ENCODE measurements around the gene FNDC3B.
"Not testable (repeated sequence)": the region's sequence is repeated elsewhere in the genome, so short reads cannot be mapped to it uniquely, and the experiment has no call there.

The FNDC3B gene

DNA sequence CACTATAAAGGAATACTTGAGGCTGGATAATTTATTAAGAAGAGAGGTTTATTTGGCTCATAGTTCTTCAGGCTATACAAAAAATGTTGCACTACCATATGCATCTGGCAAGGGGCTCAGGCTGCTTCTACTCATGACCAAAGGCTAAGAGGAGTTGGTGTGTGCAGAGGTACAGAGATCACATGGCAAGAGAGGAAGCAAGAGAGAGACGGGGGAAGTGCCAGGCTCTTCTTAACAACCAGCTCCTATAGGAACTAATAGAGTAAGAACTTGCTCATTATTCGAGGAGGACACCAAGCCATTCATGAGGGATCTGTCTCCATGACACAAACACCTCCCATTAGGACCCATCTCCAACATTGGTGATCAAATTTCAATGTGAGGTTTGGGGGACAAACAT lies 6.0 kb upstream of the FNDC3B start:
- DNase-seq, result no peak

DNA sequence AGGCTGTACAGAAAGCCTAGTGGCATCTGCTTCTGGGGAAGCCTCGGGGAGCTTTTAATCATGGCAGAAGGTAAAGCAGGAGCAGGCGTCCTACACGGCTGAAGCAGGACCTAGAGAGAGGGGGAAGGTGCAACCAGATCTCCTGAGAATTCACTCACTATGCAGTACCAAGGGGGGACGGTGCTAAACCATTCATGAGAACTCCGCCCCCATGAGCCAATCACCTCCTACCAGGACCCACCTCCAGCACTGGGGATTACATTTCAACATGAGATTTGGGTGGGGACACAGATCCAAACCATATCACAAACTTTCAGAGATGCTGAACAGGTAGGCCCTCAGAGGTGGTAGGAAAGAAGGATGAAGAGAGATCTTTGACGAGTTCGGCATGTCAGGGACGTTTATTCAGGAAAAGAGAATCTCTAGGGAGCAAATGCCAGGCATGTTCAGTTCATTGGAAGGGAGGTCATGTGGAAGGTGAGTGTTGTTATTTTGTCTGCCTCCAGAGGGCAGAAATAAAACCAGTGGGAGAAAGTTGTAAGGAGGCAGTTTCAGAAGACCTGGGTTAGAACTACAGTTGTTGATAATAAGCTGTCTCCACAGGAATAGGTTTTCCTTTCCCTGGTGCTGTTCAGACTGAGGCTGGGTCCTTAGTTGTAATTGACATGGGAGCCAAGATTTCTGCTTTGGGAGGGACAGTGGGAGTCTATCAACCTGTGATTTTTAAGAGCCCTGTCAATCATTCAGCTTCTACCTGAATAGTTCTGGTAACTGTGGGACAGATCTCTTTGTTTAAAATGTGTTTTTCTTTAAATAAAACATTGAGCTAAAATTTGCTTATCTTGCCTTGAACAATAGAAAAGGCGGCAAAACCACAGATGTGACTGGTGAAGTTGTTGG lies 4.3 kb upstream of the FNDC3B start:
- peak; percentile 30 for DNase-seq

DNA sequence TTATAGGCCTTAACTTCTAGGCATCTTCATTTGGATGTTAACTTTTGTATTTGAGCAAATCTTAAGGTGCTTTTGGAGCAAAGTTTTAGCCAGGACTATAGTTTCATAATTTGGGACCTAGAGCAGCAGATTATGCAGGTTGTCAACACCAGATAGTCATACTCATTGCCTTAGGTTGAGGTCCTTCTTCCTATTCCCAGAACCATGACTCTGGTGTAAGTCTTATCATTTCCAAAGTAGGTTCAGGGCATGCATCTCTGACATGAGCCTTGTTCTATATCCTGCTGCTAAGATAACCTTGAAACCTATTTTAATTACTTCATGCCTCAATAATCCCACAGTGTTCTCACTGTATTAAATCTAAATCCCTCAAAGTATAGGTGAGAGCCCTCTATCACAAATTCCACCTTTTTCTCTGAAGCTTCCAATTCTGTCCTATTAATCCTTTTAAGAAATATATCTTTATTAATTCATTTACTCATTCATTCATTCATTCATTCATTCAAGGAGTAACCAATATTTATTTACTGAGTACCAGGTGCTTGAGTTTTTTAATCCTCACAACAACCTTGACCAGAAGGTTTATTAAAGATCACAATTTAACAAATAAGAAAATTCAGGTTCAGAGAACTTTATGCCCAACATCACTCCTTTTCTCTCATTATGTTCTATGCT lies 2.7 kb upstream of the FNDC3B start:
- DNase-seq, result no peak

- no peak for DNase-seq
These were observed 461 bp upstream of the FNDC3B start for GRCh38 chr3:172038798-172039435.

GRCh38 chr3:172040078-172040980 lies 951 bp downstream of the FNDC3B start:
- DNase-seq, result peak; percentile 66

GRCh38 chr3:172040981-172041963 lies 1.9 kb downstream of the FNDC3B start:
- no peak for DNase-seq

GRCh38 chr3:172042136-172042662 lies 2.8 kb downstream of the FNDC3B start:
- DNase-seq, result no peak

DNA sequence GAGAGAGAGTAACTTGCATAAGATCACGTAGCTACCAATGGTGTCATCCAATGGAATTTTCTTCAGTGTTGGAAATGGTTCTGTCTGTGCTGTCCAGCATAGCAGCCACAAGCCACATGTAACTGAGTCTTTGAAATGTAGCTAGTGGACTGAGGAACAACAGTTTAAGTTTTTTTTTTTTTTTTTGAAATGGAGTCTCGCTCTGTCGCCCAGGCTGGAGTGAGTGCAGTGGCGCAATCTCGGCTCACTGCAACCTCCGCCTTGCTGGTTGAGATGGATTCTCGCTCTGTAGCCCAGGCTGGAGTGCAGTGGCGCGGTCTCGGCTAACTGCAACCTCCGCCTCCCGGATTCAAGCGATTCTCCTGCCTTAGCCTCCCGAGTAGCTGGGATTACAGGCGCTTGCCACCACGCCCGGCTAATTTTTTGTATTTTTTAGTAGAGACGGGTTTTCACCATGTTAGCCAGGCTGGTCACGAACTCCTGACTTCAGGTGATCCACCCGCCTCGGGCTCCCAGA lies 3.3 kb downstream of the FNDC3B start:
- not testable (repeated sequence) for DNase-seq

DNA sequence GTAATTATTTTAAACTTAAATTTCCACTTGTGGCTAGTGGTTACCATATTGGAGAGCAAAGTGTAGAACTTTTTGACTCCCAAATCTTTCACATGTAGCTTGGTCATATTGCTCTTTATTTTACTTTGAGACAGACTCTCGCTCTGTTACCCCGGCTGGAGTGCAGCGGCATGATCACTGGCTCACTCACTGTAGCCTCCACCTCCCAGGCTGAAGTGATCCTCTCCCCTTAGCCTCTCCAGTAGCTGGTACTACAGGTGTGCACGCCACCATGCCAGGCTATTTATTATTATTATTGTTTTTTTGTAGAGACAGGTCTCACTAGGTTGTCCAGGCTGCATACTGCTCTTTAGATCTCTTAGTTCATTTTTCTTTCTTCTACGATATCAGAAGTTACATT lies 3.9 kb downstream of the FNDC3B start:
- no peak for DNase-seq

DNA sequence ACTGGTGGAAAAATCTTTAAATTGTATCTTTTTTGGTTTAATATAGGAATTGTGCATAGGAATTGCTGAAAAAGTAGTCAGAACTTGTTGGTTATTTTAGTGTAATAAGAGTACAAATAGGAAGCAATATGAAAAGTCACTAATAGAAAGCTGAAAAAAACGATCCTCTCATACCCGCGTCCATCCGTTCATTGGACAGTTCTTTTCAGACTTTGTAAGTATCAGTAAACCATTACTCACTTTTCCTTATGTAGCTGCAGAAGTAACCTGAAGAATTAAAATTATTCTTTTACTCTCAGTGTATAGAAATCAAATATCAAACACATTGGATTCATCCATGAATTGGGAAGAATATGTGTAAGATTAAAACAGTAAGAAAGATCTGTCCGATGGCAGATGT lies 4.4 kb downstream of the FNDC3B start:
- no peak for DNase-seq

DNA sequence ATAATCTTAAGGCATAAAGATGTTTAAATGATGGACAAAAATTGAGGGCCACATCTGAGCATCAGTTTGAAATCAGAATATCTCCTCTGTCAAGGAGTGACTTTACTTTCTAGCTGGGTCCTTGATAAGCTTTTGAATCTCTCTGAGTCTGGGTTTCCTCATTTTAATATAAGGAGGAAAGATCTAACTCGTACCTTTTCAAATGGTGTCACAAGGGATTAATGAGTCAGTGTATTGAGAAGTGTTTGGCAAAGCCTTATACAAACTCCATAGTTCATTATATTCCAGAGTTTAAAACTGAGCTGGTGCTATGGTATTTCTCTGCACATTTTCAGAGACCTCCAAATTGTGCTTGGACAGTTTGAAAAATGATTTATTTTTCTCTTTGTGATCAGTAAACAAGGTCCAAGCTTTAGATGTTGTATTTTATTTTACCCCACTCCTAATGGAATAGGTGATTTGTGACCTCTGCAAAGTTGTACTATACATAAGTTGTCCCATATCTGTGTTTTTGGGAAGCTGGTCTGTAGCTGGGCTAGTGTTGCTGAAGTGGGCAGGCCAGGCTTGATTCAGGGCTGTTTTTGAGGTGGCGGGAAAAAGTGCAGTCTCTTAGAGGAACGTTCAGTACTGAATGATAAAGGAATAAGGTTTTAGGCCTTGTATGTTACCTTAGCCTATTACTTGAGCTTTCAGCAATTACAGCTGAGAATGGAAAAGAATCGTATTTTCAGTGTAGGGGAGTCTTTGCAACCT lies 5.6 kb downstream of the FNDC3B start:
- no peak for DNase-seq

- DNase-seq, result no peak
These were observed 7.0 kb downstream of the FNDC3B start for GRCh38 chr3:172046268-172046915.

DNA sequence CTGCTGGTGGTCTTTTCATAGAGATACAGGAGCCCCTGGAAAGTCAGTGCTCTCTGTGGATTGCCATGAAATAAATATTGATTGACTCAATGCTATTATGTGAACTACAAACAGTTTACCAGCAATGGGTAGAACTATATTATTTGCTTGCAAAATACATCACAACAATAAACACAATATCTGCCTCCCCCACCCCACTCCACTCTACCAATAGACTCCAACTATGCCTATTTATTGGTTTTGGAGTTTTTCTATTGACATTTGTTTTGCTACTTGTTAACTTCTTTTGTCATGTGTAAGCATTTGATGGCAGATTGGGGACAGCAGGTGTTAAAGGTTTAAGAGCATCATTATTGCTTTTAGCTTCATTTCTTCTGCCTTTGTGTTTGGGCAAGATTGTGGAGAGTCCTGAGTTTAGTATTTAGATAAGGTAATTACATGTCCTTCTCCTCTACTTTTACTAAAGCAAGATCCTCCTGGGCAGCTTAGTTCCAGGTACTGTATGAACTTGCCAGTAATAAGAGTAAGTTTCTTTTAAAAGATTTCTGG lies 8.3 kb downstream of the FNDC3B start:
- no peak for DNase-seq

DNA sequence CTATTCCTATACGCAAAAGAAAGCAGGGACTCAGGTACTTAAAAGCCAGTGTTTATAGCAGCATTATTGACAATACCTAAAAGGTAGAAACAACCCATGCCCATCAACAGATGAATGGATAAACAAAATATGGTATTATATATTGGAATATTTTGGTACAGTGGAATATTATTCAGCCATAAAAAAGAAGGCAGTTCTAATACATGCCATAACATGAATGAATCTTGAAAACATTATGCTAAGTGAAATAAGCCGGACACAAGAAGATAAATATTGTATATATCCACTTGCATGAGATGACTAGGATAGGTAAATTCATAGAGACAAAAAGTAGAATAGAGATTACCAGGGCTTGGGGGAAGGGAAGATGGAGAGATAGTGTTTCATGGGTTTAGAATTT lies 9.2 kb downstream of the FNDC3B start:
- DNase-seq, result no peak

DNA sequence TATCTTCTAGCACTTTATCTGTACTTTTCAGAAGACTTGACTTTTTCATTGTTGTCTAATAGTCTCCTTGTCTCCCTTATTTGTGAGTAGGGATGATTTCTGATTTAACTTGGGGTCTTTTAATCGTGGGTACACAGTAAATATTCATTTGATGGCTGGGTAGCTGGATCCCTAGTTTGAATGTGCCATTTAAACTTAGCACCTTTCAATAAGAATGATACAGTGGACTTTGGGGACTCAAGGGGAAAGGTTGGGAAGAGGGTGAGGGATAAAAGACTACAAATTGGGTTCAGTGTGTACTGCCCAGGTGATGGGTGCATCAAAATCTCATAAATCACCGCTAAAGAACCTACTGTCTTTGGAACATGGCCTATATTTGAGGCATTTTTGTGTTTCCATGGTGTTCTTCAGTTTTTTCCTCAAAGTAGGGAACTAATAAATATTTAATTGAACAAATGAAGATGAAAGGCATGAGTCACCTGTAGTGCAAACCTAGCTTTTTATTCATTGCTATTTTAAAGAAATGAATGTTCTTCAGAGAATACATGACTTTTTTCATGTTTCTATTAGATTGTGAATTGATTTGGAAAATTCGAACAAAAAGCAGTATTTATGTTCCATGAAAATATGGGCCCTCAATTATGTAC lies 12.1 kb downstream of the FNDC3B start:
- no peak for DNase-seq

DNA sequence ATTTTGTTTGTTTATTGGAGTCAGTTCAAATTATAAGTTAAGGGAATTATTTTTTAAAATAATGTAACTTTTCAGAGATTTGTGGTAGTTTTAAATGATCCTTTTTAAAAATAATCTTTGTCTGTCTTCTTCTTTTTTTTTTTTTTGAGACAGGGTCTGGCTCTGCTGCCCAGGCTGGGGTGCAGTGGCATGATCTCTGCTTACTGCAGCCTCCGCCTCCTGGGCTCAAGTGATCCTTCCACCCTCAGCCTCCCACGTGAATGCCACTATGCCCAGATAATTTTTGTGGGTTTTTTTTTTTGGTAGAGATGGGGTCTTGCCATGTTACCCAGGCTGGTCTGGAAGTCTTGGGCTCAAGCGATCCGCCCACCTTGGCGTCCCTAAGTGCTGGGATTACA lies 12.6 kb downstream of the FNDC3B start:
- DNase-seq, result no peak

- DNase-seq, result no peak
These were observed 13.0 kb downstream of the FNDC3B start for GRCh38 chr3:172052405-172052804.

DNA sequence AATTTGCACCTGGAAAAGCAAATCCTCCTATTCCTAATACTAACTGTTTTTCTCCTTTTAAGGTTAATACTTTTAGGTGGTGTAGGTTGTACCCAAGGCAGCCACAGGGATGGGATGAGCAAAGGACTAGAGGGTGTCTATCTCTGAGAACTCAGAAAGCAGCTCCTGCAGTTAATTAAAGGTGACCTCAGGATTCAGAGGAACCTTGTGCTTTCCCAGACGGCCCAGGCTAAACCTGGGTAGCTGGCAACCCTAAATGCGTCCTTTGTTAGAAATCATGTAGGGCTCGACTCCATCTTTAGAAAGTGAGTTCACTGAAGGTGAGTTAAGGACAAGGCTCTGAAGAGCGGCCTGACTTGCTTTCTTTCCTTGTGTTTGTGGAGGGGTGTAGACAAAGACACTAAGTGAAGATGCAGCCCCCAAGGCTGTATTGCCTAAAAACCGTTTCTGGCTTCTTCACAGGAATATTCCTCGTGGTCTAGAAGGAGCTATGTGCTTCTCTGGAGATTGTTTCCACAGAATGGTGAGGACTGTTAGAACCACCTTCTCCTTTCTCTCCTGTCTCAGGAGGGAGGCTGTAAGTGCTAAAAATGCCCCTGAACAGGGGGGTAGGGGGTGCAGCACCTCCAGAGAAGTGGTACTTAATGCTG lies 14.9 kb downstream of the FNDC3B start:
- DNase-seq, result no peak

All from NCI-H510A treated with DMSO at 0.1 percent for 48 hours (cell line).